GM18873 (cell line): Measurements from ENCODE around the gene PARD3B.

Experiments used
- ATAC-seq: cut with Tn5 transposase; IDR thresholded peaks from one replicate; pipeline ENCODE4 v1.9.1; 2021; ENCODE audit warnings: mild to moderate bottlenecking, moderate library complexity, moderate number of reproducible peaks; ENCODE audit not compliant: unreplicated experiment, low FRiP score

Gene PARD3B, protein sequence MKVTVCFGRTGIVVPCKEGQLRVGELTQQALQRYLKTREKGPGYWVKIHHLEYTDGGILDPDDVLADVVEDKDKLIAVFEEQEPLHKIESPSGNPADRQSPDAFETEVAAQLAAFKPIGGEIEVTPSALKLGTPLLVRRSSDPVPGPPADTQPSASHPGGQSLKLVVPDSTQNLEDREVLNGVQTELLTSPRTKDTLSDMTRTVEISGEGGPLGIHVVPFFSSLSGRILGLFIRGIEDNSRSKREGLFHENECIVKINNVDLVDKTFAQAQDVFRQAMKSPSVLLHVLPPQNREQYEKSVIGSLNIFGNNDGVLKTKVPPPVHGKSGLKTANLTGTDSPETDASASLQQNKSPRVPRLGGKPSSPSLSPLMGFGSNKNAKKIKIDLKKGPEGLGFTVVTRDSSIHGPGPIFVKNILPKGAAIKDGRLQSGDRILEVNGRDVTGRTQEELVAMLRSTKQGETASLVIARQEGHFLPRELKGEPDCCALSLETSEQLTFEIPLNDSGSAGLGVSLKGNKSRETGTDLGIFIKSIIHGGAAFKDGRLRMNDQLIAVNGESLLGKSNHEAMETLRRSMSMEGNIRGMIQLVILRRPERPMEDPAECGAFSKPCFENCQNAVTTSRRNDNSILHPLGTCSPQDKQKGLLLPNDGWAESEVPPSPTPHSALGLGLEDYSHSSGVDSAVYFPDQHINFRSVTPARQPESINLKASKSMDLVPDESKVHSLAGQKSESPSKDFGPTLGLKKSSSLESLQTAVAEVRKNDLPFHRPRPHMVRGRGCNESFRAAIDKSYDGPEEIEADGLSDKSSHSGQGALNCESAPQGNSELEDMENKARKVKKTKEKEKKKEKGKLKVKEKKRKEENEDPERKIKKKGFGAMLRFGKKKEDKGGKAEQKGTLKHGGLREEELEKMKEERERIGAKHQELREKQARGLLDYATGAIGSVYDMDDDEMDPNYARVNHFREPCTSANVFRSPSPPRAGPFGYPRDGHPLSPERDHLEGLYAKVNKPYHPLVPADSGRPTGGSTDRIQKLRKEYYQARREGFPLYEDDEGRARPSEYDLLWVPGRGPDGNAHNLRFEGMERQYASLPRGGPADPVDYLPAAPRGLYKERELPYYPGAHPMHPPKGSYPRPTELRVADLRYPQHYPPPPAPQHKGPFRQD (N-terminal part only)

DNA sequence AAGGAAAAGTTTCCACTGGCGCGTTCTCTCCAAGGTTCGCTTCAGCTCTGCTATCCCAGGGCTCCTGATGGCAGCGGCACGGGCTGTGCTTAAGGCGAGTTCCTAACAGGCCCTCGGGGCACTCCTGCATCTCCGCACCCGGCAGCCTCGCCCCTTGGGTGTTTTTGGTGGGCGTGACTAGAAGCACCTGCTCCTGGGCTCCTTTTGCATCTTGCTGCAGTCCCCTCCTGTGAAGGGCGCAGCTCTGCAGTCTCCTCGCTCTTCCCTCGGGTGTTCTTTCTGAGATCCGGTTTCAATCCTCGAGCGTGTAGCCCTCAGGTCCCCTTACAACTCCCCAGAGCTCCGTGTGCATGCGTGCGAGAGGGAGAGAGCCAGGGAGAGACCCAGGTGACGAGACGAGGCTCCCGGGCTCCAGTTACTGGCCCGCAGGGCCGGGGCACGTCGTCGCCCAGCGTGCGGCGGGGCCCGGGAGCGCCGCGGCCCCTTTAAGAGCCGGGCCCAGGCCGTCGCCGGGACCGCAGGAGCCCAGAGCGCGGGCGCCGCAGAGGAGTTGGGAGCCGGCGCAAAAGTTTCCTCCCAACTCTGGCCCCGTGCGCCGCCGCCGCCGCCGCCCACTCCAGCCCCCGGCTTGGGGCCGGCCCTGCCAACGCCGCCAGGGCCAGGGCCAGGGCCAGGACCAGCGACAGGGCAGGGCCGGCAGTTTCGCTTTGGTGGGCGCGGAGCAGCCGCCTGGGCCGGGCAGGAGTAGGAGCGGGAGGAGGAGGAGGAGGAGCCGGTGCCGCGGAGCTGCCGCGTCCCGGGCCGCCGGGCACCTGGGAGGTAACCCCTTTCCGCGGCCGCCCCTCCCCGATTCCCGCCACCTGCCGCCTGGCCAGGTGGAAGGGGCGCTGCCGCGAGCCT is at the start of gene PARD3B:
PARD3B (plus strand) TSS at position 515 of the 900 bp plus-strand sequence. CDS start 525 bp downstream, outside the sequence.
- ATAC-seq, result no peak

DNA sequence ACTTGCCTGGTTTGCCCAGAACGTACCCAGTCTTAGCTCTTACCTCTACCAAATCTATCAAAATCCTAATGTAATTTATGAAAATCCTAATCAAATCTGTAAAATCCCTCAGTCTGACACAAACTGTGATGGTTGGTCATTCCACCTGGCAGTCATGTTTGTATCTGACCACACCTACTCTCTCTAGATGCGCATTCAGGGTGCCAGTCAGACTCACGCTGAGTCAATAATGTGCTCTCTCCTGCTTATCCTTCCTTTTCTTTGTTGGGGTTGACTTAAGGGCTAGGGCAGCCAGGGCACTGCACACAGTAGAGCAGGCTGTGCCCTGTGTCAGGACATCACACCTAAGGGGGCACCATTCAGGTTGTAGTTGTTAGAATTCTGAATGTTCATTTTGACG is 48.5 kb upstream of the PARD3B start:
- no peak for ATAC-seq

DNA sequence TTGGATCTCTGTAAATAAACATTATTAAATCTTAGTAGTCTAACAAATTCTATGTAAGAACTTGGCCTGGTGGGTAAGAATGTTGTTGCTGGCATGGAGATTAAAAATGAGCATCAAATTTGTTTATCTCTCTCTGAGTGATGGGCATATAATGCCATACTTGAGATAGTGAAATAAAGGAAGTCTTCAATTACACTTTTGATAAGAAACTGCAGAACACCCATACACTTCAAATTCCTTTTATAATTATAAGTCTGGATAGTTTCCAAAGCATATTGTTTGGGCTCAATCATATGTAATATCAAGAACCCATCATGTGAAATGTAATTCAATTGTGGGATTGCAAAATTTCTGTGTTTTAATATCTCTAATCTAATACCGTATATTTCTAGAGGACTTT is 47.4 kb upstream of the PARD3B start:
- ATAC-seq, result no peak

DNA sequence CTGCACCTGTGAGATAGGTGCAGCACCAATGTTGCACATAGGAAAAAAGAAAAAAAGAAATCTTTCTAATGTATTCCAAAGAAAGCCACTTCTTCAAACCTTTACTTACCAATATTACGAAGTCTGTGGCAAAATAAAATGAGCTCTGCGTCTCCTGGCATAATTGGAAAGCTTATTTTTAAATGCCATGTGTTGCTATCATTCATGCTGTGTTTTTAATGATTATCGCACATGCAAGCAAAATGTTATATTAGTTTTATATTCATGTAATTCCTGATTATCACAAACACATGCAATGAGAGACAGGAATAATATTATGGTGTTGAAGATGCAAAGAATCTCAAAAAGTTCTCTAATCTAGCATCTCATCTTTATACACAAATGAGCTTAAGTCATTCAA is 47.0 kb upstream of the PARD3B start:
- no peak for ATAC-seq

DNA sequence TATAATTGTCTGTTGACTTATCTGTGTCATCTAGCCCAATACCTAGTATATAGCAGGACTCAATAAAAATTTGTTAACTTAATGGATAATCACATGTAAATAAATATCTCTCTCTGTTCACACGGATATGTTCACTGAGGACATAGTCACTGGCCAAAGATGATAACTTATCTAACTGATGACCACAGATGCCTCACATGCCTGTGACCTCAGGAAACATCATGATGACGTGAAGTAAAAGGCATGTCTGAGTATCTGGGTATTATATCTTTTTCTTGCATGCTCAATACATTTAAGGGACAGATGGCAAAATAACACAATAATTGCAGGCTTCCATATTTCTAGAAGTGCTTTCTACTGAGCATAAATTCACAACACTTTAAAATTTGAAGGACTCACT is 41.4 kb upstream of the PARD3B start:
- no peak for ATAC-seq

DNA sequence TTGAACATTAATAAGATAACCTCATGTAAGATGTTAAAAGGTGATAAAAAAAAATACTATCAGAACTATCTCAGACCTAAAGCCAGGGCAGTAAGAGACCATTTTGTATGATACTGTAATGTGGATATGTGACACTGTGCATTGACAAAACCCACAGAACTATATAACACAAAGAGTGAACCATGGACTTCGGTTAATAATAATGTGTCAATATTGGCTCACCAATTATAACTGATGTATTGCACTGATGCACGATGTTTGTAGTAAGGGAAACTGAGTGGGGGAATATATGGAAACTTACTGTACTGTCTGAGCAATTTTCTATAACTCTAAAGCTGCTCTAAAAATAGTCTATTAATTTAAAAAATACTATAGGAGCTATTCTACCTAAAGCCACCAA is 40.7 kb upstream of the PARD3B start:
- no peak for ATAC-seq

DNA sequence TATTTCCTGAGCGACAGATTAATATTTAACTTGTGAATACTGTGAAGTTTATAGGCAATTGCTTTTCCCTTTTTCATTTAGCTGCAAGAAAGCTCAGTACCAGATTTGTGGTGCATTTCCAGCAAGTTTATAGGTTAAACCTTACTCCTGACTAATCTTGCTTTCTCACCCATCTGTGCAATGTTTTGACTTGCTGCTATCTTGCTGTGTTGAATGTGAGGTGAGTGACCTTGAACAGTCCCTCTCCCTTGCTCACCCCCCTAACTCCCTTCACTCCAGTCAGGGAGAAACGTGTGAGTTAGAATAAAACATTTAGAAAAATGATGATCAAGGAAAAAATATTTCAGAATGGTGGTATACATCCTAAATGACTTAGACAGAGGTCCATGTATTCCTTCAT is 39.8 kb upstream of the PARD3B start:
- ATAC-seq, result no peak

DNA sequence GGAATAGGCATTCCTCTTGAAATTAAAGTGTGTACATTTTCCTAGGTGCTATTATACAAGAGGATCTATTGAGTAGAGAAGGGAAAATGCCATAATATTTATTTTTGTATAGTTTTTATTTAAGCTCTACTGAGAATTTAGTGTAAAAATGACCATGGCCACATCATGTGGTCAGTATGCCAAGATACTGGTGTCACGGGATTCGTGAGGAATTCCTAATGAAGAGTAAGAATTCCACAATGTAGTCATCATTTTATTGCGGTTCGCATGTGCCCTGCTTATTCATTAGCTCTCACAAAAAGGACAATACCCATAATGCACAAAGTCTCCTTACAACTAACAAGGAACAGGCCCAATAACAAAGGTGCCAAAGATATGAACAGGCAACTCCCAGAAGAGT is 39.3 kb upstream of the PARD3B start:
- no peak for ATAC-seq

DNA sequence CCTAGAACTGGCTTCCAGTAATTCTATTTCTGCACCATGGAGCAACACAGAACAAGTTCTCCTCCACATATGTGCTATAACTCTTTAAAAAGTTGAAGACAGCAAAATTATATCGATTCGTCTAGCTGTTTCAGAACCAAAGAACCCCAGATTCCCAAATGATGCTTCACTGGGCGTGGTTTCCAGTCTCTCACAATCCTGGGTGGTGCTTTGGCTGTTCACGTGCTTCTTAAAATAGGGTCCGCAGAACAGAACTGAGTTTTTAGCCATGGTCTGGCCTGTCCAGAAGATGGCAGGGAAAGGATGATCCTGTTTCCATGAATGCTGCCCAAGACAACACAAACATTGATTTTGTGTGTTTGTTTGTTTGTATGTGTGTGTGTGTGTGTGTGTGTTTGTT is 37.6 kb upstream of the PARD3B start:
- no peak for ATAC-seq

DNA sequence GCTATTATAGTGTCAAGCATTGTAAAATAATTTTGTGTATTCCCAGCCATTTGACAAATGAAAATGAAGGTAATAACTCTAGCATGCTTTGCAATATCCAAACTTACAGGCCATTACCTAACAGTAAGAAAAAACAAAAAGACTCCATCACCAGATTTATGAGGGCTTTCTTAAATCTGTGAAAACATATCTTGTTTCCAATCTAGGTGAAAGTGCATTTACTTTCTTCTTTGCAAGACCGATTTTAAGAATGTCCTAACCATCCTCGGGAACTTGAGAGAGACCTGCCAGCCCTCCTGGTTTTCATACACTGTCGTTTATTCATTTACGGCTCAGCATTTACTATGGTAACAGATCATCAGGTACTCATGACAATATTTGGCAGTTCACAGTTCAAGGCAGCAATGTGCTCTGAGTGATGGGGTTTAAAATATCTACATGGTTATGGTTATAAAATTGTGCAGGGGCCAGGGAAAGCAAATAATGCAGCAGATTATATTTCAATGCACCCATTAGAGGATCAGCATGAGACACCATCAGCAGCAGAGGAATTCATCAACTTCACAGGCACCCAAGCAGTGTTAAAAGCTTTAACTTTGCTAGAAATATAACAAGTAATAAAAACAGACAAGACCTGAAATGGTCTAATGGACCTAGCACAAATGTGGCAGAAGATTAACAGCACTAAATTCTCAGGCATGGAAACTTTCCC is 34.4 kb upstream of the PARD3B start:
- no peak for ATAC-seq

DNA sequence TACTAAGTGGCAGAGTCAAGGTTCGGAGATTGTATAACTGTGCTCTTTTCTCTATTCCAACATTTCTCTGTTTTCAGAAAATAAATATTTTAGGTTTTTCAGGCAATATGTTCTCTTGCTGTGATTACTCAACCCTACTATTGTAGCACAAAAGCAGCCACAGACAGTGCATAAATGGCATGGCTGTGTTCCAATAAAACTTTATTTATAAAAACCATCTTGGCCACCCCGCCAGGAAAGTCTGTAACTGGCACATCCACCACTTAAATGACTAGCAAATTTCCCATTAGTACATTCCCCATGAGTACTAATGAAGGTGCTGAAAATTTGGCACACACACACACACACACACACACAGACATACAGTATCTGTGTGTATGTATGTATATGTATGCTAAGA is 30.8 kb upstream of the PARD3B start:
- ATAC-seq, result no peak

DNA sequence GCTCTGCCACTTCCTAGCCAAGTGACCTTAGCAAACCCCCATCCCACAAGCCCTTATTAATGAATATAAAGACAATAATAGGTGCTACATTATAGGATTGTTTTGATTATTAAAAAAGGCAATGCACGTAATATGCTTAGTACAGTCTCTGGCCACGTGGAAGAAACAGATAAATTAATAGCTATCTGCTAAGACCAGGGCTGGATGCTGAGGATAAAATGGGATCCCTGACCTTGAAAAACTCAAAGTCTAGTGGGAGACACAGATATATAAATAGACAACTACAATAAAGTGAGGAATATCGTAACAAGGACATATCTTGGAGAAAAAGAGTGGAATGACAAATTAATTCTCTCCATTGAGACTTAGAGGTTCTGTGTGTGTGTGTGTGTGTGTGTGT is 29.9 kb upstream of the PARD3B start:
- no peak for ATAC-seq

DNA sequence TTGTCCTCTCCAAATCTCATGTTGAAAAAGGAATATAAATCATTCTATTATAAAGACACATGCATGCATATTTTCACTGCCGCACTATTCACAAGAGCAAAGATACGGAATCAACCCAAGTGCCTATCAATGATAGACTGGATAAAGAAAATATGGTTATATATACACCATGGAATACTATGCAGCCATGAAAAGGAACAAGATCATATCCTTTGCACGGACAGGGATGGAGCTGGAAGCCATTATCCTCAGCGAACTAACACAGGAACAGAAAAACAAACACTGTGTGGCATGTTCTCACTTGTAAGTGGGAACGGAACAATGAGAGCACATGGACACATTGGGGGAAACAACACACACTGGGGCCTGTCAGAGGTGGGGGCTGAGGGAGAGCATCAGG is 28.1 kb upstream of the PARD3B start:
- ATAC-seq, result no peak

DNA sequence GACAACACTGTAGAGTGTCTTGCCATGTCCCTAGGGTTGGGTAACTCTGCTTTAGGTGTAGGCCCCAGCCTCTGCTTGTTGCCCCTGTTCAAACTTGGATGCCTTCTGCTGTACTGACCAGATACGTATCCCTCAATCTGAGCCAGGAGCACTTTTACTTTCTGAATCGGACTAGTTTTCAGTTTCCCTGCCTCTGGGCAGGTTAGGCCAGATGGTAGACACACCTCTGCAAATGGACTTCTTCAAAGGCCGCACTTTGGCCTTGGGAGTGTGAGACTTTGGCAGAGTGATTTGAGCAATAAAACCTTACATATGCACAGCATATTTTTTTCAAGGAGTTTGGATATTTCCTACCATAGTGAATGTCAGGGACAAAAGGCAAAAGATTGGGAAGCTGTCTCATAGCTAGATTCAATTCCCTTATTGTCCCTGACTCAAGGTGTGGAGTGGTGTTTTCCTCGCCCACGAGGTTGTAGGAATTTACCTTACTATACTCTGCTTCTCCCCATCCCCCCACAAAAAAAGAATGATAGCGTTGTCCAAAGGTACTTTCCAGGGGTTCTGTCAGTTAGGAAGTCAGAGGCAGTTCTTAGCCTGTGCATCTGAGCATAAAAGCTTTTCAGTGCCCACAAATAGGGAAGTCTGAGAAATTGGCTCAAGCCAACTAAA is 15.3 kb upstream of the PARD3B start:
- ATAC-seq, result no peak

DNA sequence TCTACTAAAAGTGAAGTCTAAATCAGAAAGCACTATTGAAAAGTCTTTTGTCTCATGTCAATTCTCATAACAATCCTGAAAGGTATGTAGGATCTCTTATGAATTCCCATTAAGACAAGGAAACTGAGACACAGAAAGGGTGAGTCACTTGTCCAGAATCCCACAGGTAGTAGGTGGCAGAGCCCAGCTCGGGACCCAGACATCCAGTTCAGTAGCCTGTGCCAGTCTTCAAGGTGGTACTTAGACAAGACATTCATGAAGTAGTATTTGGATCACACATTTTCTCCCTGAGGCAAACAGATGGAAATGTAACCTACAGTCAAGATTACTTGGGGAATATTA is 14.8 kb upstream of the PARD3B start:
- no peak for ATAC-seq

DNA sequence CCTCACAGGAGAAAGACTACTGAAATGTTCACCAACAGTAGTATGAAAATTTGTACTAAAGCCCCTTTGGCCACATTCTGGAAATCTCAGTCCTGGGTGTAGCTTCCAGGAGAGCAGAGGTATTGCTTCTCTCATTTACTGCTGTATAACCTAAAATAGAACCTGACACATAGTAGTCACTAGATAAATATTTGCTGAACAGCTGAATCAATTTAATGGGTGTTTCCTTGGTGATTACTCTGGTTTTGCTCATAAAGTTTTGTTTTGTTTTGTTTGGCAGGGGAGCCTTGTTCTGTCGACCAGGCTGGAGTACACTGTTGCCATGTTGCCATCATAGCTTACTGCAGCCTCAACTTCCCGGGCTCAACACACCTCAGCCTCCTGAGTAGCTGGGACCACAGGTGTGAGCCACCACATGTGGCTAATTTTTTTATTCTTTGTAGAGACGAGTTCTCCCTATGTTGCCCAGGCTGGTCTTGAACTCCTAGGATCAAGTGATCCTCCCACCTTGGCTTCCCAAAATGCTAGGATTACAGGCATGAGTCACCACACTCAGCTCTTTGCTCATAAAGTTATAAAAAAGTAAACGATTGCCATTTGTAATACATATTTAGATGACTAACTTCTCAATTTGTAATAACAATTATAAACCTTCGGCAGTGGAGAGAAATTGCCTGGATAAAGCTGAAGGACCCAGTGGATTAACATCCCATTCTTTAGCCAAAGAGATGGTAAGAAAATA is 11.5 kb upstream of the PARD3B start:
- ATAC-seq, result no peak

DNA sequence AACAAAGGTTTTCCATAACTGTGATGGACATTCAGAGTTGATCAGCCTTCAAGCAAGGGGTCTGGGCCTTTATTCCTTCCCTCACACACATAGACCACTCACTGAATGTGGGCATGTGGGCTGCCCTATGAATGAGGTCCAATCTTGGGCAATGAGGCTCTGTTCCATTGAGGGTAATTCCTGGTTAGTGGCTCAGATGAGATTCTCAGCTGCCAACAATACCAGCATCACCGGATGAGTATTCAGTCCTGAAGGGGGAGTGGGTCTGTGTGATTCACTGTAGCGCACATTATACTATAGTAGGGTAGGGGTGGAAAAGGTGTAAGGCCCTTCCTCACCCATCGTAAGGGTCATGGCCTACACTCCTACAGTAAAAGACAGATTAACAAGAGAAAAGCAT is 9.9 kb upstream of the PARD3B start:
- no peak for ATAC-seq

DNA sequence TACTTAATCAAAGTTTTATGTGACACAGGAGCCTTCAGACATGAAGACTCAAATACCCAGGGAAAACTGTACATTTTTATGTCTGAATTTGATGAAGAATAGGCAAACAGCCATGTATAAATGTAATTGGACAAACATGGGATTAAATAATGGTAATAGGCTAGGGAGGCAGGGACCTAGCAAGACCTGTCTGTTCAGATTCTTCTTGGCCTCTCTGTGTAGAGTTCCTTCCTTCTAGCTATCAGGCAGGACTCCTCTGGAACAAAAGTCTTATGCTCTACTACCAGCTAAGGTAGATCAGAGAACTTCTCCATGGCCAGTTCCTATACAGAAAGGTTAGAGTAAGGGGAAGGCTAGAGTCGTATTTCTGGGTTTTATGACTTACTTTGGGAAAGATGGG is 9.5 kb upstream of the PARD3B start:
- ATAC-seq, result no peak
